NCI-H1694 treated with DMSO at 0.1 percent for 48 hours (cell line): Measurements from ENCODE around the gene KRT83.
"Not testable (repeated sequence)": the region's sequence is repeated elsewhere in the genome, so short reads cannot be mapped to it uniquely, and the experiment has no call there.

Experiments
- DNase-seq: peaks from one replicate; lab custom pipeline; 2025; lab: John Stamatoyannopoulos, UW

Gene KRT83

DNA sequence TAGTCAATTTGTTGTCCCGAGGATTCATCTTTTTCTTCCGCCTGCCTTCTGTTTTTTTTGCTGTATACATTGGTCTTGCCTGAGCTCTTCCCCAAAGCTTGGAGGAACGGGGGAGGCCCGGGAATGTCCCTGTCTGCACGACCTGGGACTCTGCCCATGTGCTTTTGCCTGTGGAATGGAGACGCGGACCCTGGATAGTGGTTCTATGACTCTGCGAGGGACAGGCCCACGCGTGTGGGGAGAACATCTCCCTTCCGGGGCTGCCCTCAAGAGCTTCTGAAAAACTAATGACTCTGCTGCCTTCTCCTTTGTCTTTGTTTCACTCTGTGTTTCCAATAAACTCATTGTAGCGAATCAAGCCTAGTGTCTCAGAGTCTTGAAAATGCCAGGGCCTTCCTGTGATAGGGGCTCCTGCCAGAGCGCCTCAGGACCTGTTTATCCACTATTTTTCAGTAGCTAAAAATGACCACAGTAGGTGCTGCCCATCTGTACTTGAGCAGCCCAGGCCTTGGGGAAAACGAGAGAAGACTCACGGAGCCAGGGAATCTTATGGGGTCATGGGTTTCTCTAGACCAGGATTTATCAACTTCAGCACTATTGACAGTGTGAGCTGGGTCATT lies 12.3 kb downstream of the KRT83 start:
- no peak for DNase-seq

DNA sequence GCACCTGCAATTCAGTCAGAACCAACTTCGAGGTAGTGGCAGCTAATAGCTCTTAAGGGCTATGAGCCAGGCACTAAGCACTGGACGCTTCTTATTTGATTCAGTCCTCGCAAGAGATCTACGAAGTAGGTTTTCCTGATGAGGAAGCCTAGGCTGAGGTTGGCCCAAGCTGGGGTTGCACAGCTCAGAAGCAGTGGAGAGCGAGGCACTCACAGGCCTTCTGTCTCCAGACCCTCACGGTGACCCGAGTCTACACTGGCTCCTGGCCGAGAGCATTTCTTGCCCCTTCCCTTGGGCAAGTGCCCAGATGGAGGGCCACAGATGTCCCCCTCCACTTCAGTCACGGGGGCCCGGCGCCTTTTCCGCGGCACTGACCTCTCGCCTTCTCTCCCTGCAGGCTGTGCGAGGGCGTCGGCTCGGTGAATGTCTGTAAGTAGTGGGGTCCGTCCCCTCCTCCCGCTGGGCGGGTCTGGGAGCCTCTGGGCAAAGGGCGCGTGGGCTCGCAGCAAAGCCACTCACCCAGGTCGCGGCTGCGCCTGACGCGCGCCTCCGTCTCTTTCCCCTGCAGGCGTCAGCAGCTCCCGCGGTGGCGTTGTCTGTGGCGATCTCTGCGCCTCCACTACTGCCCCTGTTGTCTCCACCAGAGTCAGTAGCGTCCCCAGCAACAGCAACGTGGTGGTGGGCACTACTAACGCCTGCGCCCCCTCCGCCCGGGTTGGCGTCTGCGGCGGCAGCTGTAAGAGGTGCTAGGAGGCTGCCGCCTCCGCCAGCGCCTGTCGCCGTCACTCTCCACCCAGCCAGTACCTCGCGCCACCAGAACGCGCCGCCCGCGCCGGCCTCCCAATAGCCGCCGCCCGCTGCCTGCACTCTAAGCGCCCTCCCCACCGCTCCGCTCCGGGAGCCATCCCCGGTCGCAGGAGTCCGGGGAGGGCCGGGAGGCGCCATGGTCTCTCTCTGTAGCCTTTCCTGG lies 13.1 kb downstream of the KRT83 start:
- no peak for DNase-seq

GRCh38 chr12:52306731-52307130 lies 14.5 kb downstream of the KRT83 start:
- no peak for DNase-seq

GRCh38 chr12:52305921-52306705 lies 15.1 kb downstream of the KRT83 start:
- no peak for DNase-seq

DNA sequence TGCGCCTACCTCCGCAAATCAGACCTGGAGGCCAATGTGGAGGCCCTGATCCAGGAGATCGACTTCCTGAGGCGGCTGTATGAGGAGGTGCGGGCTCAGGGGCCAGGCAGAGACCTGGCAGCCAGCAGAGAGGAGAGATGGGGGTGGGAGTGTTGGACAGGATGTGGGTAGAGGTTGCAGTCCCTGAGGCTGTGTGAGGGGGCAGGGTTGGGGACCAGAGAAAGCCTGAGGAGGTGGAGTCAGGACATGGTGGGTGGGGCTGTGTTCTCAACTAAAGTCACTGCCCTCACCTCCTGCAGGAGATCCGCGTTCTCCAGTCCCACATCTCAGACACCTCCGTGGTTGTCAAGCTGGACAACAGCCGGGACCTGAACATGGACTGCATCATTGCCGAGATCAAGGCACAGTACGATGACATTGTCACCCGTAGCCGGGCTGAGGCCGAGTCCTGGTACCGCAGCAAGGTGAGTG lies 16.2 kb downstream of the KRT83 start:
- not testable (repeated sequence) for DNase-seq

- DNase-seq, result not testable (repeated sequence)
Measured at GRCh38 chr12:52302242-52302914, 18.8 kb downstream of the KRT83 start.

DNA sequence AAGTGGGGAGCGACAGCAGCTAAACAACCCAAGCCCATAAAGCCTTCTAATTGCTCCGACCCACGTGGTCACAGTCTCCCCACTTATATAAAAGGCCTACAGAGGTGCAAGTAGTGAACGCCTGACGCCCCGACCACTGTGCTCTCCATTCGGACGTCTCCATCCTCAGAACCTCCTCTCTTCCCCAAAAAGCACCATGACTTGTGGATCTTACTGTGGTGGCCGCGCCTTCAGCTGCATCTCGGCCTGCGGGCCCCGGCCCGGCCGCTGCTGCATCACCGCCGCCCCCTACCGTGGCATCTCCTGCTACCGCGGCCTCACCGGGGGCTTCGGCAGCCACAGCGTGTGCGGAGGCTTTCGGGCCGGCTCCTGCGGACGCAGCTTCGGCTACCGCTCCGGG lies 19.5 kb downstream of the KRT83 start:
- DNase-seq, result not testable (repeated sequence)

- no peak for DNase-seq
Measured at GRCh38 chr12:52300796-52301691, 20.2 kb downstream of the KRT83 start.

- no peak for DNase-seq
Measured at GRCh38 chr12:52298677-52299190, 22.5 kb downstream of the KRT83 start.

DNA sequence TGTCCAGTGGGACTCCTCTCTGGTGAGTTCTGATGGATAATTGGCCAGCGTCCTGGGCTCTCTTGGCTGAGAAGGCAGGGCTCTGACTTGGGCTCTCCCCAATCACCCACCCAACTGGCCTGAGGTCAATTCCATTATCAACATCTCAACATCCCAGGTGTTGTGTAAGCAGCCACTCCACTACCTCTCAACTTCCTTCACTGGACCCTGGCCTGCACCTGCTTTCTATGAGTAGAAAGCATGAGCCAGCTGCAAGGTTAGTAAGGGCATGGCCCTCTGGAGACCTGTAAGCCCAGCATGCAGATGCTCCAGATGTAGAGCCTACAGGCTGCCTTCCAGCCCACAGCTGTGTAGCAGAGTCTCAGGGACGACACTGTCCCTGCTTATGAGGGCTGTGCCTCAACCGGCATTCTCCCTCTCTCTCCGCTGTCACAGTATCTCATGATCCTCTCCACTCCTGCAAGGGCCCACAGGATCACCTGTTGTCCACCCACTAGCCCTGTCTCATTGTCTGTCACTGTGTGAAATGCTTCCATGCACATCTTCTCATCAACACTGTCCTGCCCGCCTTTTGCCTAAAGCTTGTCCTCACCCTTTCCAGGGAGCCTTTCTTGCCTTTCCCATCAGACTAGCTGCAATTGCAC lies 24.5 kb downstream of the KRT83 start:
- no peak for DNase-seq

- DNase-seq, result no peak
Measured at GRCh38 chr12:52295663-52296062, 25.5 kb downstream of the KRT83 start.

DNA sequence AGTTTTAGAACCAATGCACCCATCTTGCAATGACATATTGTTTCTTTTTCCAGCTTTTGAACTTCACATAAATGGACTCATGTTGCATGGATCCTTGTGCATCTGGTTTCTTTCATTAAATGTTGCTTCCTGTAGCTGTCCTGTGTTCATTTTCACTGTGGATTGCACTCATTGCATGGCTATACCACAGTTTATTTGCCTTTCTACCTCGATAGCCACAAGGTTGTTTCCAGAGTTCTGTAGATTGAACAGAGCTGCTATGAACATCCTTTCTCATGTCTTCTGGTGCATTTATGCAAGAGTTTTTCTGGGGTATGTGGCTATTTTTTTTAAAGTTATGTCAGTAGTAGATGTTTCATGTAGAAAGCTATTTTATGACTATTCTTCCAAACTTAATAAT lies 26.4 kb downstream of the KRT83 start:
- DNase-seq, result no peak

GRCh38 chr12:52293926-52294325 lies 27.3 kb downstream of the KRT83 start:
- DNase-seq, result no peak

- DNase-seq, result no peak
Measured at GRCh38 chr12:52291267-52291935, 29.8 kb downstream of the KRT83 start, which contains the start of gene KRT81. TSS of gene KRT81 (minus strand) at chr12:52291534. CDS start at chr12:52291465, 69 bp downstream.

GRCh38 chr12:52290483-52291134 lies 30.6 kb downstream of the KRT83 start:
- not testable (repeated sequence) for DNase-seq

- not testable (repeated sequence) for DNase-seq
Measured at GRCh38 chr12:52287816-52288805, 33.1 kb downstream of the KRT83 start.
